Hepatocyte (in vitro differentiated cells): ENCODE data around the gene CRISPLD2. TPM values are rescaled to one million over a fixed set of nuclear protein-coding genes. Genes with fewer than 3 reads are reported as not detected.

Experiments
- DNase-seq: peaks from one replicate; pipeline ENCODE4 v3.0.0-alpha.2; 2016; ENCODE audit warnings: low spot score
- H2AFZ ChIP-seq: fragments of 200-600 bp; sonication (generic); 2 replicates; pipeline ENCODE4 v1.6.0; 2016; ENCODE audit warnings: antibody characterized with exemption, mild to moderate bottlenecking
- H3K27ac ChIP-seq: fragments of 200-600 bp; sonication (generic); 2 replicates; pipeline ENCODE4 v1.5.1; 2016; ENCODE audit warnings: mild to moderate bottlenecking
- H3K27me3 ChIP-seq: fragments of 200-600 bp; sonication (generic); 2 replicates; pipeline ENCODE4 v1.6.1; 2016
- H3K36me3 ChIP-seq: fragments of 200-600 bp; sonication (generic); replicated peaks from 2 replicates; pipeline ENCODE4 v1.5.1; 2016; ENCODE audit warnings: low read depth; ENCODE audit not compliant: insufficient read depth
- H3K4me1 ChIP-seq: fragments of 200-600 bp; sonication (generic); 2 replicates; pipeline ENCODE4 v1.5.1; 2016; ENCODE audit warnings: mild to moderate bottlenecking, moderate library complexity; ENCODE audit not compliant: insufficient read depth
- H3K4me2 ChIP-seq: fragments of 200-600 bp; sonication (generic); 2 replicates; pipeline ENCODE4 v1.6.0; 2016
- H3K4me3 ChIP-seq: fragments of 200-600 bp; sonication (generic); 2 replicates; pipeline ENCODE4 v1.5.1; 2016; ENCODE audit warnings: mild to moderate bottlenecking
- H3K79me2 ChIP-seq: fragments of 200-600 bp; sonication (generic); 2 replicates; pipeline ENCODE4 v1.6.0; 2017; ENCODE audit warnings: mild to moderate bottlenecking
- H3K9me2 ChIP-seq: fragments of 200-600 bp; sonication (generic); replicated peaks from 2 replicates; pipeline ENCODE4 v1.6.0; 2017; ENCODE audit warnings: mild to moderate bottlenecking; ENCODE audit not compliant: insufficient read depth
- H3K9me3 ChIP-seq: fragments of 200-600 bp; sonication (generic); 2 replicates; pipeline ENCODE4 v1.5.1; 2016; ENCODE audit warnings: low read depth, mild to moderate bottlenecking
- H4K20me1 ChIP-seq: fragments of 200-600 bp; sonication (generic); 2 replicates; pipeline ENCODE4 v1.6.0; 2016; ENCODE audit warnings: mild to moderate bottlenecking; ENCODE audit not compliant: insufficient read depth, poor library complexity, severe bottlenecking
- EZH2 ChIP-seq: fragments of 200-600 bp; sonication (generic); IDR thresholded peaks from 2 replicates; pipeline ENCODE4 v1.6.1; 2016; ENCODE audit warnings: antibody characterized with exemption, mild to moderate bottlenecking, borderline replicate concordance
- EZH2phosphoT487 ChIP-seq: fragments of 200-600 bp; sonication (generic); IDR thresholded peaks from one replicate; pipeline ENCODE4 v1.6.1; 2018; ENCODE audit warnings: antibody characterized with exemption, mild to moderate bottlenecking, low read depth, moderate library complexity; ENCODE audit not compliant: unreplicated experiment, severe bottlenecking
- WGBS: methylation state at CpG from one replicate; pipeline ENCODE4 v1.1.6; 2016; ENCODE audit warnings: low lambda C conversion rate; ENCODE audit errors: missing lambda C conversion rate; 5-methylcytosine and 5-hydroxymethylcytosine counted together
- polyA plus RNA-seq: library from polyadenylated mRNA; unstranded; fragments of >200 nt; fragmentation: Nextera tagmentation; extraction: Ambion mirVana; gene quantifications from 2 replicates; pipeline ENCODE4 v1.2.1, GENCODE V29; 2016
- total RNA-seq: library from RNA; depleted of rRNA; stranded (reverse); fragments of >200 nt; gene quantifications from 2 replicates; pipeline ENCODE4 v1.2.3, GENCODE V29; 2014
- TF ChIP-seq, protein P1 (sequence below): fragments of 200-600 bp; sonication (generic); IDR thresholded peaks from 2 replicates; pipeline ENCODE4 v1.5.1; 2016; ENCODE audit warnings: antibody characterized with exemption, mild to moderate bottlenecking; ENCODE audit not compliant: poor library complexity

Gene CRISPLD2
- total and polyA plus RNA-seq, 2 experiments from 2014 or later = 281 to 315 TPM

GRCh38 chr16:84864326-84864955 lies 44.7 kb downstream of the CRISPLD2 start:
- 95% methylated on average over 13 of the region's 13 CpGs for WGBS
- no peaks in the 10 kb centered on the region for H4K20me1 ChIP-seq

GRCh38 chr16:84867696-84868095 lies 47.9 kb downstream of the CRISPLD2 start:
- no peak overlapping the region for H3K4me2 ChIP-seq
- H3K27ac ChIP-seq = no peak overlapping the region
- no peaks in the 10 kb centered on the region for H3K27me3 ChIP-seq
- no peaks in the 10 kb centered on the region for H4K20me1 ChIP-seq
- no peaks in the 10 kb centered on the region for H3K4me1 ChIP-seq
- no peak overlapping the region for H3K4me3 ChIP-seq
- H3K36me3 ChIP-seq = no peaks in the 10 kb centered on the region
- no peaks in the 10 kb centered on the region for H3K79me2 ChIP-seq
- no peaks in the 10 kb centered on the region for H3K9me3 ChIP-seq
- no peak for TF ChIP-seq EZH2
- TF ChIP-seq EZH2phosphoT487 = no peak
- TF ChIP-seq, protein P1, sequence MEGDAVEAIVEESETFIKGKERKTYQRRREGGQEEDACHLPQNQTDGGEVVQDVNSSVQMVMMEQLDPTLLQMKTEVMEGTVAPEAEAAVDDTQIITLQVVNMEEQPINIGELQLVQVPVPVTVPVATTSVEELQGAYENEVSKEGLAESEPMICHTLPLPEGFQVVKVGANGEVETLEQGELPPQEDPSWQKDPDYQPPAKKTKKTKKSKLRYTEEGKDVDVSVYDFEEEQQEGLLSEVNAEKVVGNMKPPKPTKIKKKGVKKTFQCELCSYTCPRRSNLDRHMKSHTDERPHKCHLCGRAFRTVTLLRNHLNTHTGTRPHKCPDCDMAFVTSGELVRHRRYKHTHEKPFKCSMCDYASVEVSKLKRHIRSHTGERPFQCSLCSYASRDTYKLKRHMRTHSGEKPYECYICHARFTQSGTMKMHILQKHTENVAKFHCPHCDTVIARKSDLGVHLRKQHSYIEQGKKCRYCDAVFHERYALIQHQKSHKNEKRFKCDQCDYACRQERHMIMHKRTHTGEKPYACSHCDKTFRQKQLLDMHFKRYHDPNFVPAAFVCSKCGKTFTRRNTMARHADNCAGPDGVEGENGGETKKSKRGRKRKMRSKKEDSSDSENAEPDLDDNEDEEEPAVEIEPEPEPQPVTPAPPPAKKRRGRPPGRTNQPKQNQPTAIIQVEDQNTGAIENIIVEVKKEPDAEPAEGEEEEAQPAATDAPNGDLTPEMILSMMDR = no peak
- WGBS = 87% methylated on average over 9 of the region's 9 CpGs
- no peak overlapping the region for H2AFZ ChIP-seq
- DNase-seq = no peak
- no peaks in the 10 kb centered on the region for H3K9me2 ChIP-seq

More at GRCh38 chr16:84864326-84864955, 44.7 kb downstream of the CRISPLD2 start:
- Histone ChIP-seq H3K4me2 (no peak overlapping the region), H3K9me3 (no peaks in the 10 kb centered on the region), H3K9me2 (no peaks in the 10 kb centered on the region), H3K4me1 (no peaks in the 10 kb centered on the region), H3K27ac (no peak overlapping the region), H3K36me3 (no peaks in the 10 kb centered on the region), H3K4me3 (no peak overlapping the region), H3K27me3 (no peaks in the 10 kb centered on the region), H3K79me2 (no peaks in the 10 kb centered on the region), H2AFZ (no peak overlapping the region)
- DNase-seq = no peak
- no peak for TF ChIP-seq EZH2phosphoT487
- TF ChIP-seq, protein P1 = no peak
- no peak for TF ChIP-seq EZH2

- TF ChIP-seq, protein P1 = no peak
- WGBS = 89% methylated on average over 9 of the region's 9 CpGs
- H3K4me2 ChIP-seq = no peak overlapping the region
Observed at GRCh38 chr16:84868328-84868727, 48.5 kb downstream of the CRISPLD2 start.

More at GRCh38 chr16:84868328-84868727, 48.5 kb downstream of the CRISPLD2 start:
- no peaks in the 10 kb centered on the region for H3K36me3 ChIP-seq
- H3K79me2 ChIP-seq = no peaks in the 10 kb centered on the region
- no peaks in the 10 kb centered on the region for H3K9me3 ChIP-seq
- H2AFZ ChIP-seq = no peak overlapping the region
- H4K20me1 ChIP-seq = no peaks in the 10 kb centered on the region
- H3K27me3 ChIP-seq = no peaks in the 10 kb centered on the region
- no peak overlapping the region for H3K27ac ChIP-seq
- no peaks in the 10 kb centered on the region for H3K9me2 ChIP-seq
- no peaks in the 10 kb centered on the region for H3K4me1 ChIP-seq
- no peak overlapping the region for H3K4me3 ChIP-seq
- no peak for DNase-seq
